GM18951 (cell line): ENCODE measurements around the gene SENP1.

Experiments
- POLR2A ChIP-seq: IDR thresholded peaks from 4 replicates; pipeline ENCODE4 v1.6.1; 2011; ENCODE audit warnings: mild to moderate bottlenecking; ENCODE audit not compliant: insufficient read length, insufficient read depth; ENCODE audit errors: extremely low read depth
- in situ Hi-C: fragments of 300-500 bp; cut with MboI; formaldehyde crosslinking; loops from one replicate; pipeline ENCODE4 v1.12.0; 2022; ENCODE audit warnings: low sequenced_read_pairs, mixed read lengths, inconsistent platforms; ENCODE audit not compliant: unreplicated experiment

The SENP1 gene

DNA sequence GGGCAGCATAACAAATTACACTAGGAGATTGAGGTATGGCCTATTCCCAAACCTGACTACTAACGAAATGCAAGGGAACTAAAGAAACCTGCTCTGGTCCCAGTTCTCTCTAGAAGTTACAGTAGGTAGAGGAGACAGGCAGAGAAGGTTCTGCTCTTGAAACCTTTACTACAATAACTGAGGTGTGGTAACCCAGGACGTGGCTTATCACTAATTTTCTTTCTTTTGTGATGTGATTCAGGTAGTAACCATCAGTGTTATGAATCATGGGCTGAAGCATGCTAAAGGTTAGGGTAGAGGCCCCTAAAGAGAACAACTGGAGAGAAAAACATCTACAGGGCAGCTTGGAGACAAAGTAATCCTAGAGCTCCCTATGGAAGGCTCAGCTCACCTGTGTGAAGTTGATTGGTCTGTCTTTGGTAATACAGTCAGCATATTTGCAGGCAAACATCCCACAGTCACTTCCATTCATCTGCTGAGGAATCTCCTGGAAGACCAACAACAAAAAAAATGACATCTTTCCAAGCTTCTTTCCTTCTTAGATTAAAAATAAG, 59.8 kb downstream of the SENP1 start:
- no peak for TF ChIP-seq POLR2A
- in situ Hi-C loops: no loop called here

DNA sequence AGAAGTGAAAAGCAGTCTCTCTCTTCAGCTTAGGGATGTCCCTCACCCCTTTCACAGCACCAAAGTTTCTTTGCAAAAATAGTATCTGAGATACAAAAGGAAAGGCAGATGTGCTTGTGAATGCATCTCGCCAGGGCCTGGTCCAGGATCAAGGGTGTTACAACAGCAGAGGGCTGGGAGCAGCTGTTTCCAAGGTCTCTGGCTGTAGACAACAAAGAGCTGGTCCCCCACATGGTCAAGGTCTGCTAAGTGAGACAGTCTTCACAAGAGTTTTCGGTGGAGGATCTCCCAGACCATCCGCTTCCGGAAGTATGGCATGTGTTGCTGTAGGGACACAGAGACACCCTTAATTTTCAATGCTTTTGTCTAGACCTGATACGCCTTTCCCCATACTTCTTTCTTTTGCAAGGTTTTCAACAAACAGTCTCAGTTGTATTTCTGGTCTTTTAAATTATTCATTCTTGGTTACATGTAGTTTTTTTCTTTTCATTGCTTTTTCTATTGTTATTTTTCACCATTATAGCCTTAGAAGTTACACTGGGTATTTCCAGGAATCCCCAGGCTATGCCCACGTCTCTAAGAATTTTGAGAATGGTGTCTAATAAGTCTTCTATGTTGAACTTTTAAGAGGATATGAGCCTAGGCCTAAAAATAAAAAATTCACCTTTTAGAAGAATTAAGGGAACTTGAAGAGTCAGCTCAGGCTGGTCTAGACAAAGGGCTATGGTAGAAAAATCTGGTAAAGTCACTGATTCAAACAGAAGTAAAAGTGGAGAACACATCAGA, 60.6 kb downstream of the SENP1 start:
- in situ Hi-C loops: no loop called here
- TF ChIP-seq POLR2A: no peak

DNA sequence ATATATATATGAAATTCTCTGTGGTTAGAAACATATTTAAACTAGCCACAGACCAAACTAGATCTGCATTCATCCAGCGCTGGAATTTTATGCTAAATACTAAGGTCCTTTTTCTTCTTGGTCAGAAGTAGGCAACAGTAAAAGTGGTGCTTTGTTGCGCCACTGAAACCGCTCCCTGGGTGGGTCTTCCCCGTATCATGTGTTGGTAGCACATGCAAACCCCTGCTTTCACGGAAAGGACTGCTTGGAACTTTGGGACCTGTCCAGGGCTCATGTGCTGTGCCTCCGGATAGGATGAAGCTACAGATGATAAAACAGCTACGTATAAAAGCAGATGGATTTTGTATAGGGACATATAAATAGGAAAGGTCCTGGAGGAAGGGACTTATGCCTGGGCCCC, 61.5 kb downstream of the SENP1 start:
- no peak for TF ChIP-seq POLR2A
- in situ Hi-C loops: no loop called here

DNA sequence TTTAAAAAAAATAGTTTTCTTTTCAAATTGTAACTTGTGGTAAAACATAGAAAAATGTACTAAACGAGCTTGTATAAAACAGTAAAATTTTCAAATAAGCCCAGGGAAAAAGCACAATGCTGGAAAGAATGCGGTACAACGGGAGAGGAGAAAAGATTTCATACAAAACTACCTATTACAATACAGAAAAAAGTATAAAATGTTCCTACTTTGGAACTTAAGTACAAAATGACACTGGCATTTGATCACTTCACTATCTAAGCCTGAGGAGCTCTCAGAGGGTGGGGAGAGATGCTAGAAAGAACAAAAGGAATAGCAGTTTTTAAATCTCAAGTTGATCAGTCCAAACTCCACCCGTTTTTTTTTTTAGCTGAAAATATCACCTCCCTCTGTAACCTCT, 62.1 kb downstream of the SENP1 start:
- in situ Hi-C loops: no loop called here
- TF ChIP-seq POLR2A: no peak

DNA sequence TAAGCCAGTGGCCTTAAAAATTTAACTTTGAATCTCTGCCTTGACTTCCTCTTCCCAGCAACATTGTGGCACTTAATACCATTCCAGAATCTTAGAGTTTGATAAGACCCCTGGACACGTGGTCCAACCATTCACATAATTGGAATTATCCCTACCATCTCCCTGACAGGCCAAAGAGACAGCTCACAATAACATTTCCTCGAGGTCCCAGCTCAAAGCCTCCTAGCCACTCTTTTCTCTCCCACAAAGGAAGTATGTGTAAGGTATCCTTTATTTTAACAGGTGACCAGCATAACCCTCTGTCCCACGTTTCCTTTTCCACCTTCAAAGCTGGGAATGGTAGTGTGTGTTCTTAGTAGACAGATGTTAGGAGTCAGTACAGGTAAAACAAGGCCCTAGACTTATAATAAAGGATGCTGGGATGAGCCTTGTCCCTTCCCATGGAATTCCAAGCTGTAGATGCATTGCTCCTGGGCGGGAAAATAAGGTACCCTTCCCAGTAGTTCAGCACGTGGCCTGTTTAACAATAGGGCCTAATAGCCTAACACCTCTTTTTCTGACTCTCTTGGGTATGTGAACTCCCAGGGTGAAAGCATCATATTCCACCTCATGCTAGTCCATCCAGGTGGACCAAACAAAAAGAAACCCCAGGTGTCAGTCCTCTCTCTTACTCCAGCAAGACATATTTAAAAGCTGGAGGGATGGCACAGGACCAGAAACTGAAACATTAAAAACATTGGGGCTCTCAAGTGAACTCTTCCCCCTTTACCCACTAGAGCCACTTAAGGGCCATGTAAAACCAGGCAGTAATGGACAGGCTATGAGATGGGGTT, 64.1 kb downstream of the SENP1 start:
- in situ Hi-C loops: no loop called here
- no peak for TF ChIP-seq POLR2A

DNA sequence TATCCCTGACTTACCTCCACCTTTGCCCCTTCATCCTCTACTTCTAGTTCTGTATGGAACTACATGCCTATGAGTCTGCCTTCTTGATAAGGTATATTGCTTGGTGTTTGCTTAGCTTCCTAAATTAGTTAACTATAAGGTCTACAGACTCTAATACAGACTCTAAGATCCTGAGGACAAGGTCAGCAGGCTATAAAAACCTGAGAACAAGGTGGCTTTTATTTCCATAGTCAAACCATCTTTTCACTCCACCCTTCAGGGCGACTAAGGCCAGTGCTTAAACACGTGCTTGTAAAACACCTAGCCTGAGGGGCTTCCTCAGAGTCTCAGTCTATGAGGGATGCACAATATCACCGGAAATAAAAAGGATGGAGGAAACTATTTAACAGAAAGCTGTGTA, 65.5 kb downstream of the SENP1 start:
- in situ Hi-C loops: no loop called here

DNA sequence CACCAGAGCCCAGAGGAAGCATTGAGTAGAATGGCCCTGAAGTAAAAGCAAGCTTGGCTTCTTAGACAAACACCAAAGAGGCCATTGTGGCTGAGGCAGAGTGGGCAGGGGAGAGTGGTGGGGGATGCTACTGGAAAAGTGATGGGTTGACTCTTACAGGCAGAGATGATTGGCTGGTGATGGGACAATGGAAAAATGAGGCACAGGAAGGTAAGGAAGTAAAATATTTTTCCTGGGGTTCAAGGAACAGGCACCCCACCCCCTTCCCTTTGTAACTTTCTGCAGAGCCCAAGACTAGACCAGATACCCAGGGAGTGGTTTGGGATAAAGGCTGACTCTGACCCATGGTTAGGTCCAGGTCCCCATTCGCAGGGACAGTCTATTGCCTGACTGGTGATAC, 66.7 kb downstream of the SENP1 start:
- in situ Hi-C loops: no loop called here
- TF ChIP-seq POLR2A: no peak

More for the DNA sequence above, 65.5 kb downstream of the SENP1 start:
- no peak for TF ChIP-seq POLR2A

DNA sequence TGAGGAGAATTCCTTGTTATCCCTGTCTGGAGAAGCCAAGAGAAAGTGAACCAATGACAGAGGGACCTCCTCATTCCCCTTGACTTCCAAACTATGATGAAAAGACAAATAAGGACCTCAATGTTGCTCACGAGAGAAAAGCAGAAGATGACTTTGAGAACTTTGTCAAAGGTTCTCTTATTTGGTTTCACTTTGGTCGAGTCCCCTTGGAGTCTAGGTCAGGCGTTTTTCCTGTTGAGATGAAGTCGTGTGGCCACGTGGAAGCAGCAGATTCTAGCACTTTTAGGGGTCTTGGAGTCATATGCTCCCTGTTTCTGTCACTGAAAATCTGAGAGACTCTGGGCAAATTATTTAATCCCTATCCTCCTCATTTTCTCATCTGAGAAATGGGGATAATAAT, 67.8 kb downstream of the SENP1 start:
- no peak for TF ChIP-seq POLR2A
- in situ Hi-C loops: no loop called here

DNA sequence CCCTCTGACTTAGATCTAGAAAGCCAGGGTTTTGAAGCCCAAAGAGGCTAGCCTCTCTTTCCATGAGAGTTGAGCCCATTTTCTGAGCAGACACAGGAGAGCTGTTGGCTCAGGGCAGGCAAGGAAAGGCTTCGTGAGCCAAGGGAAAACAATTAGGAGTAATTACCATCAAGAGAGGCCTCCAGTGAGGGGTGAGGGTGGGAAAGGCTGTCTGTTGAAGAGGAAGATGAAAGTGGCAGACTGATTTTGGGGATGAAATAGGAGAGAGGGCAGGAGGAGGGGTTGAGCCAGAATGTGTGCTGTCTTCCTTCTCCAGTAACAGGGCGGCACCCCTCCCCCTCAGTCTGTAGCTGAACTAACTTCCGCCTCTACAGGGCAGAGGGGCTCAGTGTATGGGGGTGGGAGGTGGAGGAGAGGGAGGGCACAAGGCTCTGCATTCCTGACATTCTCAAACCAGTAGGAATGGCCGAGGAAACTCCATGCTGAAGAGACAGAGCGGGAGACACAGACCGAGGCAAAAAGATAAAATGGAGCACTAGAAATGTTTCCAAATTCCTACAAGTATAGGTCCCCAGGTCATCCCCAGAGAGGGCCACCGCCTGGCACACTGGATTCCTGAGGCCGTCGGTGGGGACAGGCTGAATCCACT, 68.5 kb downstream of the SENP1 start:
- no peak for TF ChIP-seq POLR2A
- in situ Hi-C loops: no loop called here

DNA sequence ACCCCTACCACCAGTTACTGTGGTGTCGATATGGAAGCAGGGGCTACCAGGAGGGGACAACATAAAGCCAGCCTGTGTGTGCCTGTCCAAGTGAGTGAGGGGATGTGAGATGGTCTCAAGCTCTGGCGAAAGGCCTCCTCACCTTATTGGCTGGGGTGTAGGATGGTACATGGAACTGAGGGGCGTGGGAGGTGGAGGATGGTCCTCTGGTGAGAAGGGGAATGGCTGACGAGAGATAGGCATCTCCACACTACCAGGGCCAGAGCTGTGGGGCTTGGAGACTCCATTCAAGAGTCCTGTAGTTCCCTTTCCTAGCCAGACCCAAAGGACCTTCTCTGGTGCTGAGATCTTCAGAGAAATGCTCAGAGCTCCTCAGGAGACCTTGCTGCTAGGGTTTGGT, 69.1 kb downstream of the SENP1 start:
- no peak for TF ChIP-seq POLR2A
- in situ Hi-C loops: no loop called here

DNA sequence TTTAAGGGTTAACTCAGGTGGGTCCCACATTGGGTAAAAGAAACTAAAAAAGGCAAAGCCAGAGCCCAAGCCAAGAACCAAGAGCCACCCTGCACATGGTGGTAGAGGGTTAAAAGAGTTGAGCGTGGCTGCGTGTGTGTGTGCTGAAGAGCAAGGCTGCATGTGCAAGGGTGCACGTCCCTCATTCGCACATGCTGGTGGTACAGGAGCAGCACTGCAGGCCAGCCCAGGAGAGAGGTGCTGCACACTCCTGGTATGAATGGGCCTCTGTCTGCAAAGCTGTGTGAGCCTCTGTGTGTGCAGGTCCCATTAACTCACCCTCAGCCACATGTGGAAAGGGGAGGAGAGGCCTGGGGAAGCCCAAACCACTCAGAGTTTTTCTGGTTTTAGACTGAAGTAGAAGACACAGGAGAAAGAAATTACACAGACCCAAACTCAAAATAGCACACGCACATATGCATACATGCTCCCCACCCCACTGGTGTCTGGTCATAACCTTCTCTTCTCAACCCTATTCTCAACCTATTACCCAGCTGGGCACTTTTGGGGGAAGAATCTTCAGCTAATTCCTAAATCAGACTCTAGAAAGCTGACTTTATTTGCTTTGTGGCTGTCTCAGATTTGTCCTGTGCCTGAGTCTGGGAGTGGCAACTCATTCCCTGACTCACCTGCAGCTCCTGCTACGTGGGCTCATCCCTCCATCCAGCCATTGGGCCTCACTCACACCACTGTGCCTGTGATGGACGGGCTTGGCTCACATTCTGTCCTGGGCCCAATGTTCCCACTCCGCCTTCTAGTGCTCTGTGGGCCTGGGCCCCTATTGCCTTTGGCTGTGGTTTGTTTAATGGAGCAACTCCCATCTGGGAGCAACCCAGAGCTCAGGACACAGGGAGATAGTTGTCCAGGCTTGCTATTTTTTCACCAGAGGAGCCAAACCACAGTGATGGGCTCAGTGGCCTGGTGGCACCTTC, 70.8 kb downstream of the SENP1 start:
- no peak for TF ChIP-seq POLR2A
- in situ Hi-C loops: no loop called here

DNA sequence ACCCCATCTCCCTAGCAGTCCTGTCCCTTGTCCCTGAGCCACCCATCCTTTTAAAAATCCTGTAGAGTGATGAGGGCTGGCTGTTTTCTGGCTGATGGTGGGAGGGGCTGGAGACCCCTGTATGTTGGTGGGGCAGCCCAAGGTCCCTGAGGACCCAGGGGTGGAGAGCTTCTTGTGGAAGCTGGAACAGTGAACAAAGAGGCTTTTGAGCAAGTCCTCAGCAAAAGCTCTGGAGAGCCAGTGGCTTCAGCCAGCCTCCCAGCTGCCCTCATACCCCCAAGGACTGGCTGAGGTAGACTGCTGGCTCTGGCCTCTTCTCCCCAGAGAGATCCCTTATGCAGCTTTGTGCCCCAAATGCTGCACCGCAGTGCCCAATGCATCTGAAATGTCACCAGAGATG, 72.4 kb downstream of the SENP1 start:
- in situ Hi-C loops: no loop called here
- no peak for TF ChIP-seq POLR2A
